Smooth muscle cell (in vitro differentiated cells): ENCODE results near the gene LMTK2. TPM values are rescaled to one million over a fixed set of nuclear protein-coding genes. Genes with fewer than 3 reads are reported as not detected.

ENCODE experiments used
- DNase-seq: peaks from one replicate; lab custom pipeline; 2025; ENCODE audit not compliant: unreplicated experiment; lab: John Stamatoyannopoulos, UW
- H2AFZ ChIP-seq: fragments of 200-600 bp; sonication (generic); 2 replicates; pipeline ENCODE4 v1.6.0; 2016; ENCODE audit warnings: antibody characterized with exemption, low read depth, mild to moderate bottlenecking
- H3F3A ChIP-seq: fragments of 200-600 bp; sonication (generic); 2 replicates; pipeline ENCODE4 v1.6.0; 2017; ENCODE audit warnings: antibody characterized with exemption, low read depth
- H3K27ac ChIP-seq: fragments of 200-600 bp; sonication (generic); 2 replicates; pipeline ENCODE4 v1.5.1; 2016; ENCODE audit warnings: low read depth, mild to moderate bottlenecking
- H3K27me3 ChIP-seq: fragments of 200-600 bp; sonication (generic); 2 replicates; pipeline ENCODE4 v1.6.1; 2016; ENCODE audit warnings: low read depth, mild to moderate bottlenecking
- H3K36me3 ChIP-seq: fragments of 200-600 bp; sonication (generic); 2 replicates; pipeline ENCODE4 v1.5.1; 2016; ENCODE audit warnings: low read depth
- H3K4me1 ChIP-seq: fragments of 200-600 bp; sonication (generic); 2 replicates; pipeline ENCODE4 v1.5.1; 2016; ENCODE audit warnings: low read depth
- H3K4me2 ChIP-seq: fragments of 200-600 bp; sonication (generic); 2 replicates; pipeline ENCODE4 v1.6.0; 2016; ENCODE audit warnings: mild to moderate bottlenecking
- H3K4me3 ChIP-seq: fragments of 200-600 bp; sonication (generic); 2 replicates; pipeline ENCODE4 v1.5.1; 2016; ENCODE audit warnings: mild to moderate bottlenecking
- H3K79me2 ChIP-seq: fragments of 200-600 bp; sonication (generic); 2 replicates; pipeline ENCODE4 v1.6.0; 2016; ENCODE audit warnings: low read depth, mild to moderate bottlenecking
- H3K9ac ChIP-seq: fragments of 200-600 bp; sonication (generic); 2 replicates; pipeline ENCODE4 v1.6.0; 2016; ENCODE audit warnings: low read depth
- H3K9me3 ChIP-seq: fragments of 200-600 bp; sonication (generic); replicated peaks from 2 replicates; pipeline ENCODE4 v1.5.1; 2016; ENCODE audit warnings: low read depth
- H4K20me1 ChIP-seq: fragments of 200-600 bp; sonication (generic); 2 replicates; pipeline ENCODE4 v1.6.0; 2016; ENCODE audit warnings: low read depth
- CTCF ChIP-seq: fragments of 200-600 bp; sonication (generic); IDR thresholded peaks from 2 replicates; pipeline ENCODE4 v1.5.1; 2017; ENCODE audit warnings: borderline replicate concordance, mild to moderate bottlenecking, antibody characterized with exemption; ENCODE audit not compliant: insufficient read depth, poor library complexity, severe bottlenecking
- WGBS: methylation state at CpG from one replicate; pipeline ENCODE4 v1.1.7; 2016; ENCODE audit warnings: low lambda C conversion rate; 5-methylcytosine and 5-hydroxymethylcytosine counted together
- polyA plus RNA-seq: library from polyadenylated mRNA; unstranded; fragments of >200 nt; fragmentation: Nextera tagmentation; extraction: Ambion mirVana; gene quantifications from 2 replicates; pipeline ENCODE4 v1.2.1, GENCODE V29; 2016
- total RNA-seq: library from RNA; depleted of rRNA; stranded (reverse); fragments of >200 nt; gene quantifications from 2 replicates; pipeline ENCODE4 v1.2.3, GENCODE V29; 2014

LMTK2 gene
- total and polyA plus RNA-seq, 2 experiments from 2014 or later: 3.0 to 8.7 TPM

DNA sequence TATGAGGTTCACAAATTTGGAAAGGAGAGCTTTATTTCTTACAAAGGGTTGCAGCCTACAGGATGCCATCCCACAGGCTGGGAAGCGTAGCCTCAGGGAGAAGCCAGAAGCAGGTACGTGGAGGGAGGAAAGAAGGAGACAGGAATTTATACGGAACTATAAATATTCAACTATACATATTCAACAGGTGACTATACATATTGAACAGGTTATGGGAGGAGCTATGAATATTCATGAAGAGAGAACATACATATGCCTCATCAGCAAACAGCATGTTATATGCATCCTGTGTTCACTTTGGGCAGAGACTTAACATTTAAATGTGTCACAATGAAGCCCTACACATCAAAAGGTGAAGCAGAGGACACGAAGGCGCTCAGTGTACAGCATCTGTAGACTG is 40.5 kb upstream of the LMTK2 start:
- Histone ChIP-seq H3K4me1 (no peaks in the 10 kb centered on the region), H3K4me3 (no peak overlapping the region), H3K9ac (no peak overlapping the region), H4K20me1 (no peaks in the 10 kb centered on the region), H3K9me3 (no peaks in the 10 kb centered on the region), H3K79me2 (no peaks in the 10 kb centered on the region), H3F3A (no peaks in the 10 kb centered on the region), H3K27ac (no peak overlapping the region), H3K27me3 (no peaks in the 10 kb centered on the region), H3K4me2 (no peak overlapping the region), H3K36me3 (no peaks in the 10 kb centered on the region), H2AFZ (no peak overlapping the region)
- WGBS: 72% methylated on average over 5 of the region's 5 CpGs
- DNase-seq: no peak
- no peak for TF ChIP-seq CTCF

DNA sequence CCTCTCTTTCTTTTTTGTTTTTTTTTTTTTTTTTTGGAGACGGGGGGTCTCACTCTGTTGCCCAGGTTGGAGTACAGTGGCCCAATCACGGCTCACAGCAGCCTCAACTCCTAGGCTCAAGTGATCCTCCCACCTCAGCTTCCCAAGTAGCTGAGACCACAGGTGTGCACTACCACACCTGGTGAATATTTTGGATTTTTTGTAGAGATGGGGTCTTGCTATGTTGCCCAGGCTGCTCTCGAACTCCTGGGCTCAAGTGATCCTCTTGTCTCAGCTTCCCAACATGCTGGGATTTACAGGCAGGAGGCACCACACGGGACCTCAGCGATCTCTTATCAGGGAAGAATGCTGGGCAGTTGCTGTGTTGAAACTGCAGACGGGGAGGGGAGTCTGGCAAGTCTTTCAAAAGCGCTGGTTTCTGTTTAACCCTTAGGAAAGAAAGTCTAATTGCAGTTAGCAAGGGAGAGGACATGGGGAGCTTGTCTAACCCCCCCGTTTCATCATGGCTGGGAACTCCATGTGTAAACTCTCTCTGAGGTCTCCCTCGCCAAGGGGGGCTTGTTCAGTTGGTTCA is 39.6 kb upstream of the LMTK2 start:
- Histone ChIP-seq H3K4me1 (no peaks in the 10 kb centered on the region), H3K27me3 (no peaks in the 10 kb centered on the region), H3K27ac (no peak overlapping the region), H3K4me3 (no peak overlapping the region), H2AFZ (no peak overlapping the region), H3K79me2 (no peaks in the 10 kb centered on the region), H3F3A (no peaks in the 10 kb centered on the region), H3K4me2 (no peak overlapping the region), H3K9ac (no peak overlapping the region), H3K36me3 (no peaks in the 10 kb centered on the region), H3K9me3 (no peaks in the 10 kb centered on the region), H4K20me1 (no peaks in the 10 kb centered on the region)
- 49% methylated on average over 9 of the region's 9 CpGs for WGBS
- TF ChIP-seq CTCF: no peak
- DNase-seq: no peak

GRCh38 chr7:98073047-98073446 is 33.6 kb upstream of the LMTK2 start:
- Histone ChIP-seq H3K9me3 (no peaks in the 10 kb centered on the region), H3F3A (no peaks in the 10 kb centered on the region), H2AFZ (no peak overlapping the region), H3K4me2 (no peak overlapping the region), H3K79me2 (no peaks in the 10 kb centered on the region), H4K20me1 (no peaks in the 10 kb centered on the region), H3K36me3 (no peaks in the 10 kb centered on the region), H3K4me3 (no peak overlapping the region), H3K27ac (no peak overlapping the region), H3K4me1 (no peaks in the 10 kb centered on the region), H3K27me3 (no peaks in the 10 kb centered on the region), H3K9ac (no peak overlapping the region)
- no peak for TF ChIP-seq CTCF
- DNase-seq: no peak
- WGBS: 96% methylated on average over 14 of the region's 14 CpGs

- Histone ChIP-seq H3K4me3 (no peak overlapping the region), H3K4me2 (no peak overlapping the region), H3K9me3 (no peaks in the 10 kb centered on the region), H3K4me1 (no peaks in the 10 kb centered on the region), H3K27ac (no peak overlapping the region), H2AFZ (no peak overlapping the region), H4K20me1 (no peaks in the 10 kb centered on the region), H3F3A (no peaks in the 10 kb centered on the region), H3K27me3 (no peaks in the 10 kb centered on the region), H3K36me3 (no peaks in the 10 kb centered on the region), H3K79me2 (no peaks in the 10 kb centered on the region), H3K9ac (no peak overlapping the region)
- no peak for DNase-seq
- no peak for TF ChIP-seq CTCF
- 89% methylated on average over 2 of the region's 2 CpGs for WGBS
Measured at GRCh38 chr7:98075801-98076200, 30.9 kb upstream of the LMTK2 start.
